Heart right ventricle (tissue), 16 donors: ENCODE results near the gene EPC2. TPM values are rescaled to one million over a fixed set of nuclear protein-coding genes. Genes with fewer than 3 reads are reported as not detected.

Source experiments
- ATAC-seq, 8 donors: fragments of 200-7000 bp; cut with Tn5 transposase; one replicate each; pipeline ENCODE4 v1.9.1; 2020; ENCODE audit warnings: mild to moderate bottlenecking in 8 of 8, moderate library complexity in 8 of 8, moderate number of reproducible peaks in 1 of 8
- DNase-seq, 2 donors: peaks; one replicate each; pipeline ENCODE4 v3.0.0-alpha.2; 2020
- H3K27ac ChIP-seq, 10 donors: fragments of 200-600 bp; sonication (generic) in 2 of 10; one replicate each; pipeline versions ENCODE4 v1.5.0 to v1.8.0; 2020 to 2022; ENCODE audit warnings: mild to moderate bottlenecking in 3 of 10
- H3K27me3 ChIP-seq, 7 donors: fragments of 200-600 bp; one replicate each; pipeline ENCODE4 v1.8.0; 2021 to 2022; ENCODE audit warnings: mild to moderate bottlenecking in 2 of 7
- H3K36me3 ChIP-seq, 9 donors: fragments of 200-600 bp; sonication (generic) in 1 of 9; one replicate each; pipeline versions ENCODE4 v1.5.0 to v1.8.0; 2020 to 2022; ENCODE audit warnings: mild to moderate bottlenecking in 2 of 9
- H3K4me1 ChIP-seq, 9 donors: fragments of 200-600 bp; sonication (generic) in 1 of 9; one replicate each; pipeline versions ENCODE4 v1.5.0 to v1.8.0; 2020 to 2022; ENCODE audit warnings: mild to moderate bottlenecking in 4 of 9
- H3K4me3 ChIP-seq, 10 donors: fragments of 200-600 bp; sonication (generic) in 2 of 10; one replicate each; pipeline versions ENCODE4 v1.5.0 to v1.8.0; 2020 to 2022; ENCODE audit warnings: mild to moderate bottlenecking in 7 of 10, moderate library complexity in 2 of 10
- H3K9me3 ChIP-seq, 11 donors: fragments of 200-600 bp in 10 of 11; sonication (generic) in 2 of 11; one replicate each; pipeline versions ENCODE4 v1.5.0 to v1.8.0; 2013 to 2022; ENCODE audit warnings: mild to moderate bottlenecking in 2 of 11, control low read depth in 1 of 11, moderate library complexity in 1 of 11
- WGBS, 2 donors: extraction: QIAGEN DNeasy Blood & Tissue Kit; methylation state at CpG; one replicate each; pipeline ENCODE4 v1.1.7; 2013; ENCODE audit warnings: inconsistent platforms in 1 of 2; 5-methylcytosine and 5-hydroxymethylcytosine counted together
- intact Hi-C, 10 donors: fragments of 100-400 bp; cut with DNase I; formaldehyde crosslinking; loops; one replicate each; pipeline versions ENCODE4 v1.11.1 to v1.14.2; 2022
- polyA plus RNA-seq, 2 donors: library from polyadenylated mRNA; stranded (reverse); fragments of 200-250 nt; gene quantifications; one replicate each; pipeline ENCODE4 v1.2.3, GENCODE V29; 2013
- total RNA-seq, 10 donors: library from RNA; stranded (reverse); fragmentation: NEBNext Ultra II Directional in 3 of 10; extraction: Animal tissue kit (Norgen Biotek cat#: 25700) in 3 of 10; gene quantifications; one replicate each; pipeline versions ENCODE4 v1.2.1 to v1.2.4, GENCODE V29; 2021 to 2023
- TF ChIP-seq, protein P1 (sequence below), 9 donors: fragments of 200-600 bp; sonication (generic) in 2 of 9; IDR thresholded peaks; one replicate each; pipeline versions ENCODE4 v1.5.0 to v1.8.0; 2021 to 2022; ENCODE audit warnings: antibody characterized with exemption in 9 of 9, mild to moderate bottlenecking in 5 of 9, moderate library complexity in 1 of 9
- donor health status: Arrhythmogenic right ventricular cardiomyopathy.
- donor health status: ischemic (EF 13 %, LVEDD 7.1; RV severe dilation, severe dysfunction).
- donor health status: healthy with polysubstance abuse.
- donor health status: DM: no; HTN: yes; CAD: no.
- donor health status: DM: no; HTN: no; CAD: no.
- donor health status: ischemic (EF 25% LVEDD 6.9; RV normal size, moderate dysfunction).
- donor health status: ischemic (EF 25% LVEDD 5.7; RV mildly dilated, moderate dysfunction).
- donor health status: healthy.
- donor health status: DM: yes; HTN: yes; CAD: no.
- donor health status: Ischemic cardiomyopathy.
- donor health status: ischemic (EF 35%, LVEDD 5.7; RV mildly dilated, moderate dysfunction).
- donor health status: nonischemic (EF 11% LVEDD 7.7; RV severe dilation, severe dysfunction).
- donor health status: DM: yes; HTN: yes; CAD: no.
- donor health status: PGD.
- donor health status: ischemic (EF 29% LVEDD 5.4; RV normal size, mild dysfunction).
- donor health status: nonischemic (EF 23%, LVEDD 6.1; RV moderate dilation, normal function).

EPC2 gene
- total and polyA plus RNA-seq, 12 donors: 5.5 to 28.8 (median 20.9) TPM

DNA sequence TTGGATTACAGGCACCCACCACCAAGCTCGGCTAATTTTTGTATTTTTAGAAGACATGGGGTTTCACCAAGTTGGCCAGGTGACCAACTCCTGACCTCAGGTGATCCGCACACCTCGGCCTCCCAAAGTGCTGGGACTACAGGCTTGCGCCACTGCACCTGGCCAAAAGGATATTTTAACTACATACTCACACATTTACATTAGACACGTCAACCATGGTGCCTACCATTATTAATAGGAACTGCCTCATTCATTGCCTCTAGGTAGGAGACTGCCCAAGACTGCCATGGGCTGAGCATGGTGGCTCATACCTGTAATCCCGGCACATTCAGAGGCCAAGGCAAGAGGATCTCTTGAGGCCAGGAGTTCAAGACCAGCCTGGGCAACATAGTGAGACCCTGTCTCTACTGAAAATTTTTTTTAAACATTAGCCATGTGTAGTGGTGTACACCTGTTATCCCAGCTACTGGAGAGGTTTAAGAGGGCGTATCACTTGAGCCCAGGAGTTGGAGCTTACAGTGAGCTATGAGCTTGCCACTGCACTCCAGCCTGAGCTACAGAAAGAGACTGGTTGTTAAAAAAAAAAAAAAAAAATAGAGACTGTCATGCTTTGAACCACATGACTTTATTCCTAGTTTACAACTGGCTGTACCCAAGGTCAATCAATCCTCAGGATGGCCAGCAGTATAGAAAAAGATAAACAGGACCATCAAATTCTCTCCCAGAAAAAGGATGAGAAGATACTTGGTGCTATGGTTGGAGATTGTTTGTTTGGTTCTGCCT, 31.1 kb upstream of the EPC2 start:
- peaks cover 10 to 46% (median 27%) of the 10 kb centered on the region in 9 donors for H3K4me1 ChIP-seq
- no peaks in the 10 kb centered on the region for H3K36me3 ChIP-seq
- H3K9me3 ChIP-seq: no peaks in the 10 kb centered on the region
- TF ChIP-seq, protein P1, sequence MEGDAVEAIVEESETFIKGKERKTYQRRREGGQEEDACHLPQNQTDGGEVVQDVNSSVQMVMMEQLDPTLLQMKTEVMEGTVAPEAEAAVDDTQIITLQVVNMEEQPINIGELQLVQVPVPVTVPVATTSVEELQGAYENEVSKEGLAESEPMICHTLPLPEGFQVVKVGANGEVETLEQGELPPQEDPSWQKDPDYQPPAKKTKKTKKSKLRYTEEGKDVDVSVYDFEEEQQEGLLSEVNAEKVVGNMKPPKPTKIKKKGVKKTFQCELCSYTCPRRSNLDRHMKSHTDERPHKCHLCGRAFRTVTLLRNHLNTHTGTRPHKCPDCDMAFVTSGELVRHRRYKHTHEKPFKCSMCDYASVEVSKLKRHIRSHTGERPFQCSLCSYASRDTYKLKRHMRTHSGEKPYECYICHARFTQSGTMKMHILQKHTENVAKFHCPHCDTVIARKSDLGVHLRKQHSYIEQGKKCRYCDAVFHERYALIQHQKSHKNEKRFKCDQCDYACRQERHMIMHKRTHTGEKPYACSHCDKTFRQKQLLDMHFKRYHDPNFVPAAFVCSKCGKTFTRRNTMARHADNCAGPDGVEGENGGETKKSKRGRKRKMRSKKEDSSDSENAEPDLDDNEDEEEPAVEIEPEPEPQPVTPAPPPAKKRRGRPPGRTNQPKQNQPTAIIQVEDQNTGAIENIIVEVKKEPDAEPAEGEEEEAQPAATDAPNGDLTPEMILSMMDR (IDR thresholded peaks at IDR 0.05): no peak
- H3K4me3 ChIP-seq: no peak overlapping the region
- 94 to 97% methylated on average over 7 of the region's 7 CpGs for WGBS, 2 donors
- no peak for ATAC-seq
- no peak for DNase-seq
- peak overlapping the region in 5 of 10 donors; percentile 69 to 78 (median 74) for H3K27ac ChIP-seq
- H3K27me3 ChIP-seq: no peaks in the 10 kb centered on the region
- intact Hi-C loops: no loop called here

DNA sequence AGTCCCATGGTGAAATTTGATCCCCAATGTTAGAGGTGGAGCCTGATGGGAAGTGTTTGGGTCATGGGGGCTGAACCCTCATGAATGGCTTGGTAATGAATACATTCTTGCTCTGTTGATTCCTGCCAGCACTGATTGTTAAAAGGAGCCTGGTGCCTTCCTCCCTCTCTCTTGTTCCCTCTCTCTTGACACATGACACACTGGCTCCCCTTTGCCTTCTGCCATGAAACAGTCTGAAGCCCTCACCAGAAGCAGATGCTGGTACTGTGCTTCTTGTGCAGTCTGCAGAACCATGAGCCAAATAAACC, 30.6 kb upstream of the EPC2 start:
- ATAC-seq (peak in 6 of 8 donors; percentile 20 to 38 (median 28)), DNase-seq (peak in 1 of 2 donors; percentile 5)
- intact Hi-C loops: no loop called here
- Histone ChIP-seq H3K9me3 (no peaks in the 10 kb centered on the region), H3K4me3 (no peak overlapping the region), H3K4me1 (peaks cover 10 to 51% (median 27%) of the 10 kb centered on the region in 9 donors), H3K36me3 (no peaks in the 10 kb centered on the region), H3K27me3 (no peaks in the 10 kb centered on the region), H3K27ac (peak overlapping the region in 8 of 10 donors; percentile 23 to 88 (median 72))
- TF ChIP-seq, protein P1 (IDR thresholded peaks at IDR 0.05): no peak

DNA sequence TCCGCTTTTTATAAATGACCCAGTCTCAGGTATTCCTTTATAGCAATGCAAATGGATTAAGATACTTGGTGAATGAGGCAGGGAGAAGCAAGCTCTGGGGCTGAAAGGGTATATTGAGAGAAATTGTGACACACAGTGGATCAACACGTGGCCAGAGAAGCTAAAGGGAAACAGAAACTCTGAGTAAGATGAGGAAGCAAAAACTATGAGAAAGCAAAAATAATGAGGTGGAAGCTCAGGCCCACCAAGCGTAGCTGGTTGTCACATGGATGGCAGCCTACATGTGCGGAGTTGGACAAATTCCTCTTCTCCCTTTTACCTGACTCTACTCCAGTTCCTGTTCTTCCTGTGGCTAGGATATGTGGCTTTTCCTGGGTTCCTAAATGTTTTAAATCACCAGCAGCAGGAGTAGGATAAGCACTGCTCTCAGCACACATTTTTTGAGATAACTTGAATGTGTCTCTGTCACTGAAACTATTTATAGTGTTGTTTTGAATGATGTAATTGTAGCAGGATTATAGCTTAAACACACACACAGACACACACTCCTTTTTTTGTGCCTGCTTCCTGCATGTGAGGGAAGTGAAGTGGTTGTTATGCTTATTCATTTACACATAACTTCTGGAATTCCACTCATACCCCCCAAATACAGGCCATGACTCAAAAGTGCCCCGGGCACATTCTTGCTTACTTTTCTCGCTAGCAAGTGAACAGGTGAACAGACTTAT, 30.1 kb upstream of the EPC2 start:
- WGBS, 2 donors: 27 to 30% methylated on average over 6 of the region's 6 CpGs
- no peak for DNase-seq
- H3K4me3 ChIP-seq: no peak overlapping the region
- peaks cover 10 to 56% (median 27%) of the 10 kb centered on the region in 9 donors for H3K4me1 ChIP-seq
- ATAC-seq: peak; percentile 48 to 91 (median 75)
- no peaks in the 10 kb centered on the region for H3K9me3 ChIP-seq
- intact Hi-C loops: no loop called here
- no peaks in the 10 kb centered on the region for H3K27me3 ChIP-seq
- TF ChIP-seq, protein P1 (IDR thresholded peaks at IDR 0.05): no peak
- H3K36me3 ChIP-seq: no peaks in the 10 kb centered on the region
- H3K27ac ChIP-seq: peak overlapping the region in 9 of 10 donors; percentile 23 to 88 (median 71)

DNA sequence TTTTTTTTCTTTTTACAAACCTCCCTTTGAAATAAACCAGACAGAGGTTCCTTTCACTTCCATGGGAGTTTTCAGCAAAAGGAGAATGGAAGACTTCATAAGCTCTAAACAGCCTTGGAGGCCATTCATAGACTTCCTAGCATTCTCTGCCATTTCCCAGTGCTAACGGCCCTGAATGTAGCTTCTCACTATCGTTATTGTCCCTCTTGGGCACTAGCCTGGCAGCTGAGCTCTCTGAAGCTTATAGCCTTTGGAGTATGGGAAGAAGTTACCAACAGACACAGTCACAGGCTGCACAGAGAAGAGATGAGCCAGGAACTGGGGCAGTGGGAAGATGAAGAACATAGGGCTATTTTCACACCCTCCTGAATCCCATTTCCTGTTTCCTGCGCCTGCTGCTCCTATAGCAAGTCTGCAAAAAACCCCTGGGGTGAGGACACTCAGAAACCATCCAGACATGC, 29.1 kb upstream of the EPC2 start:
- Histone ChIP-seq H3K9me3 (no peaks in the 10 kb centered on the region), H3K4me1 (peaks cover 10 to 60% (median 27%) of the 10 kb centered on the region in 9 donors), H3K36me3 (no peaks in the 10 kb centered on the region), H3K27me3 (no peaks in the 10 kb centered on the region), H3K27ac (peak overlapping the region in 8 of 10 donors; percentile 23 to 88 (median 72)), H3K4me3 (no peak overlapping the region)
- DNase-seq: no peak
- intact Hi-C loops: no loop called here
- WGBS, 2 donors: 27 to 34% methylated on average over 3 of the region's 3 CpGs
- peak in 4 of 8 donors; percentile 4 to 27 (median 12) for ATAC-seq
- TF ChIP-seq, protein P1 (IDR thresholded peaks at IDR 0.05): no peak
